ENCODE results near the gene DOCK11.
A peak's percentile ranks its signal among the peaks of the same experiment; 100 is the strongest.
"Not testable (repeated sequence)": the region's sequence is repeated elsewhere in the genome, so short reads cannot be mapped to it uniquely, and the experiment has no call there.

The DOCK11 gene

DNA sequence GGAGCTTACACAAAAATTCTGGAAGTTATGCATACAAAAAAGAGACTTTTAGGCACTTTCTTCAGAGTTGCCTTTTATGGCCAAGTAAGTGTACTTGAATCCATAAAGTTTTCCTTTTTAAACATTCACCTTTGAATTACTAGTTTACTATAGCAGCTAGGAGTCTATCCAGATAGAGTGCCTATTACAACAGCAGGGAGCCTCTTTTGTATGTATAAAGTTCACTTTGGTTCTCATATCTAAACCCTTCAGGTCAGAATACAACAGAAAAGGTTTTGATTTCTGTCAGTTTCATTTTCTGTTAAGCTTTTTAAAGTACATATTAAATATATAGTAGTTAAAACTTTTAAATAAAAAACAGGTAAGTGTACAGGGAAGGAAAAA, 180.3 kb downstream of the DOCK11 start:
- Mint-ChIP-seq H3K4me3 (no peak overlapping the region), H3K36me3 (ENCODE audit: insufficient read depth) (peaks cover 54% of the 10 kb centered on the region), H3K27me3 (no peaks in the 10 kb centered on the region), H3K27ac (ENCODE audit: low read depth) (no peak overlapping the region), H3K9me3 (no peaks in the 10 kb centered on the region), H3K4me1 (no peaks in the 10 kb centered on the region)
- DNase-seq (ENCODE audit: low spot score in 2 of 2) (no peak), ATAC-seq (replicated peaks; ENCODE audit: extremely low read depth, poor library complexity, severe bottlenecking) (no peak)

GRCh38 chrX:118677318-118677717, 181.7 kb downstream of the DOCK11 start:
- no peaks in the 10 kb centered on the region for H3K4me1 Mint-ChIP-seq
- H3K36me3 Mint-ChIP-seq (ENCODE audit: insufficient read depth), result peaks cover 55% of the 10 kb centered on the region

DNA sequence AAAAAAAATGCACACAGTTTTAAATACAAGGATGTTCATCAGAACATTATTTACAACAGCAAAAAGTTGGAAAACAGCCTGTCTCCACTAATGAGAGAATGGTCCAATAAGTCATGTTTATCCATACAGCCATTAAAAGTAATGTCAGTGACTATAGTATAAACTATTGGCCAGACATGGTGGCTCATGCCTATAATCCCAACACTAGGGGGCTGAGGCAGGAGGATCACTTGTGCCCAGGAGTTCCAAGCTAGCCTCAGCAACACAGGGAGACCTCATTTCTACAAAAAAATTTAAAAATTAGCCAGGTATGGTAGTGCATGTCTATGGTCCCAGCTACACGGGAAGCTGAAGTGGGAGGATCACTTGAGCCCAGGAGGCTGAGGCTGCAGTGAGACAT, 183.7 kb downstream of the DOCK11 start:
- peaks cover 43% of the 10 kb centered on the region for H3K36me3 Mint-ChIP-seq (ENCODE audit: insufficient read depth)
- H3K4me3 Mint-ChIP-seq, result no peak overlapping the region
- no peak overlapping the region for H3K27ac Mint-ChIP-seq (ENCODE audit: low read depth)

More at GRCh38 chrX:118677318-118677717, 181.7 kb downstream of the DOCK11 start:
- Mint-ChIP-seq H3K4me3 (no peak overlapping the region), H3K27ac (ENCODE audit: low read depth) (no peak overlapping the region), H3K27me3 (no peaks in the 10 kb centered on the region), H3K9me3 (no peaks in the 10 kb centered on the region)
- ATAC-seq (replicated peaks; ENCODE audit: extremely low read depth, poor library complexity, severe bottlenecking), result no peak
- no peak for DNase-seq (ENCODE audit: low spot score in 2 of 2)

DNA sequence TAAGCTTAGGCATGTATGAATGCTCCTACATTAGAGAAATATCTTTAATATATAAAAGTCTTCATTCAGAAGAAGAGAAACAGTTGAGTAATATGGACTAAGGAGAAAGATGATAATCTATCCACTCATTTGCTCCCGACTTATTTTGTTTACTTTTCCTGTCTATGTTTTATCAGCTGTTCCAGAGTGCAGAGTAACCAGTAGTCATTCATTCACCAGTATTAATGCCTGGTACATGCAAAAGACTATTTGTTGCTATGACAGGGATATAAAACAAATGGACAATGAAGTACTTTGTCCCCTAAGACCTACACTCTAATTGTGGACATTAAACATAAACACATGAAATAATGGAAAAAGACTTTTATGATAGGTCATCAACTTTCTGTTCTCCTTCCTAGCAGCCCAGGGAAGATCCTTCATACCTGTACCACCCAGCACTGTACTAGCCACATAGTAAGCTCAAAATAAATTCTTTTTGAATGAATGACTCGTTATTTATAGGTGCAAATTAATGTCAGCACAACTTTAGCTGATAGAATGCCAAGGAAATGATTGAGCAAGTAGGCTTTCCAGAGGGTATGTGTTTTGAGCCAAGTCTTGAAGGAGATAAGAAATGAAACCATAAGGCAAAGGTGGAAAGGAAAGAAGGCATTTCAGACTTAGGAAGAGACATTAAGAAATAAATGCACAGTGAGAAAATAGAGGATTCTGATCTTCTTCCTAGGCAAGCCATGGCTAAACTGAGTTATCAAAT, 186.8 kb downstream of the DOCK11 start:
- Mint-ChIP-seq H3K27ac (ENCODE audit: low read depth) (peak overlapping the region; percentile 33), H3K4me3 (no peak overlapping the region), H3K36me3 (ENCODE audit: insufficient read depth) (peaks cover 50% of the 10 kb centered on the region), H3K9me3 (no peaks in the 10 kb centered on the region), H3K4me1 (no peaks in the 10 kb centered on the region), H3K27me3 (no peaks in the 10 kb centered on the region)
- no peak for DNase-seq (ENCODE audit: low spot score in 2 of 2)
- no peak for ATAC-seq (replicated peaks; ENCODE audit: extremely low read depth, poor library complexity, severe bottlenecking)

More for the DNA sequence above, 183.7 kb downstream of the DOCK11 start:
- Mint-ChIP-seq H3K4me1 (no peaks in the 10 kb centered on the region), H3K27me3 (no peaks in the 10 kb centered on the region), H3K9me3 (no peaks in the 10 kb centered on the region)
- no peak for ATAC-seq (replicated peaks; ENCODE audit: extremely low read depth, poor library complexity, severe bottlenecking)
- DNase-seq (ENCODE audit: low spot score in 2 of 2), result no peak

GRCh38 chrX:118685393-118685792, 189.8 kb downstream of the DOCK11 start:
- no peak overlapping the region for H3K4me3 Mint-ChIP-seq
- no peak for ATAC-seq (replicated peaks; ENCODE audit: extremely low read depth, poor library complexity, severe bottlenecking)
- peaks cover 51% of the 10 kb centered on the region for H3K36me3 Mint-ChIP-seq (ENCODE audit: insufficient read depth)
- no peak for DNase-seq (ENCODE audit: low spot score in 2 of 2)
- H3K27ac Mint-ChIP-seq (ENCODE audit: low read depth), result no peak overlapping the region
- peaks cover 6% of the 10 kb centered on the region for H3K4me1 Mint-ChIP-seq
- no peaks in the 10 kb centered on the region for H3K9me3 Mint-ChIP-seq
- H3K27me3 Mint-ChIP-seq, result no peaks in the 10 kb centered on the region

- Mint-ChIP-seq H3K4me3 (no peak overlapping the region), H3K9me3 (no peaks in the 10 kb centered on the region), H3K4me1 (peaks cover 6% of the 10 kb centered on the region), H3K36me3 (ENCODE audit: insufficient read depth) (peaks cover 41% of the 10 kb centered on the region), H3K27ac (ENCODE audit: low read depth) (peak overlapping the region; percentile 39), H3K27me3 (no peaks in the 10 kb centered on the region)
- ATAC-seq (replicated peaks; ENCODE audit: extremely low read depth, poor library complexity, severe bottlenecking) (no peak), DNase-seq (ENCODE audit: low spot score in 2 of 2) (no peak)
Observed at GRCh38 chrX:118688935-118689334, 193.3 kb downstream of the DOCK11 start.

DNA sequence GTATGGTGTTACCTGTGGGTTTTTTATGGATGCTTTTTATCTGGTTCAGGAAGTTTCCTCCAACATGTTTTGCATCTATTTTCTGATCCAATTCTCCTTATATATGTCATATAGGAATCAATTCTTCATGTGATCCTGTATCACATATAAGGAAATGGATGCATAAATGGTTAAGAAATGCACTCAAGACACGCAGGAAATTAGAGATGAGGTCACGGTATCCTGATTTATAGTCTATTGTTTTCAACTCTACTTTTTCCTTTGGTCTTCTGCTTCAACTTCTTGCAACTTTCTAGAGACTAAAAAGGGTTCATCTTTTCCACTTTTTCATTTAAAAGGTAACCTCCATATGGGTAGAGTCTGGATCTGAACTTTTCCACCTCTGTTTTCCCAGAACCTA, 198.2 kb downstream of the DOCK11 start:
- no peak for DNase-seq (ENCODE audit: low spot score in 2 of 2)
- Mint-ChIP-seq H3K4me1 (no peaks in the 10 kb centered on the region), H3K27ac (ENCODE audit: low read depth) (no peak overlapping the region), H3K27me3 (no peaks in the 10 kb centered on the region), H3K4me3 (no peak overlapping the region), H3K36me3 (ENCODE audit: insufficient read depth) (peaks cover 18% of the 10 kb centered on the region), H3K9me3 (no peaks in the 10 kb centered on the region)
- ATAC-seq (replicated peaks; ENCODE audit: extremely low read depth, poor library complexity, severe bottlenecking), result no peak

DNA sequence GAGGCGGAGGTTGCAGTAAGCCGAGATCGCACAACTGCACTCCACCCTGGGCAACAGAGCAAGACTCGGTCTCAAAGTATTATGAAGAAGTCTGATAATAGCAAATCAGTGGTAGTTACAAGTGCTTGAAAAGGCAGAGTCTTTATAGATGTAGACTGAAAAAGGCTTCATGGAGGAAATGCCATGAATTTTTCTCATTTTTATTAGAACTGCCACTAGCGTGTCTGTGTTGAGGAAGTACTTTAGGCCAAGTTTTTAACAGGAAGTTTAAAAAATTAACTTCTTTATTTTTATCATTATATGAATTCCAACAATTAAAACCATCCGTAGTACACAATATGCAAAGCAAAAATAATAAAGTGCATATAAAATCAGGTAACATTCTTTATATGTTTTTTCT, 199.0 kb downstream of the DOCK11 start:
- no peak overlapping the region for H3K27ac Mint-ChIP-seq (ENCODE audit: low read depth)
- ATAC-seq (replicated peaks; ENCODE audit: extremely low read depth, poor library complexity, severe bottlenecking) (no peak), DNase-seq (ENCODE audit: low spot score in 2 of 2) (no peak)
- no peak overlapping the region for H3K4me3 Mint-ChIP-seq
- H3K4me1 Mint-ChIP-seq, result no peaks in the 10 kb centered on the region
- peaks cover 15% of the 10 kb centered on the region for H3K36me3 Mint-ChIP-seq (ENCODE audit: insufficient read depth)
- H3K27me3 Mint-ChIP-seq, result no peaks in the 10 kb centered on the region
- no peaks in the 10 kb centered on the region for H3K9me3 Mint-ChIP-seq

DNA sequence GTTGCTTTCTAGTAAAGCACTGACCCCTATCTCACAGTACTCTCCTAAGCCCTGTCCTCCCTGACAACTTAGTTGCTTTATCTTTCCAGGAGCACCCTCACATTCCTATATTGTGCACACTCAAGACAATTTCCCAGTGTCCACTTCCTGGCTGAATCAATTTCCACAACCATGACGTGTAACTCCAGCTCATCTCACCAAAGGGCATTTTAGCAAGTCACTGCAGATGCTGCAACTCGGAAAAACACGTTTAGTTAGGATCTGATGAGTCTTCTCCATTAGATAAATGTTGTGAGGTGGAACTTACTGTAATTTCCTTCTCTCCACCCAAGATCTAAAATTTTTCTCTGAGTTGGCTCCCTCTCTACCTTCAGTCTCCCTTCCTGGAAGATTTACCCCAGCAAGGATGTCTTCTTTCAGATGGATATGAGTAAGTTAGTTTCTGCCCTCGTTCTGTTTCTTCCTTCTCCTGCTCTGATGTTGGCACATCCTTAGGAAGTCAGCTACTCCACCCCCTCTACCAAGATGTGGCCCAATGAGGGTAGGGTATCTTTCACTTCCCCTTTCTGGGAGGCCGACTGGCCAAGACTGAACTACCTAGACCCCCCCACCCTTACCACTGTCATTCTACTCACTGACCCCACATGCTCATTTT, 203.0 kb downstream of the DOCK11 start:
- ATAC-seq (replicated peaks; ENCODE audit: extremely low read depth, poor library complexity, severe bottlenecking) (no peak), DNase-seq (ENCODE audit: low spot score in 2 of 2) (no peak)
- no peak overlapping the region for H3K4me3 Mint-ChIP-seq
- peaks cover 6% of the 10 kb centered on the region for H3K36me3 Mint-ChIP-seq (ENCODE audit: insufficient read depth)
- H3K27me3 Mint-ChIP-seq, result no peaks in the 10 kb centered on the region
- H3K9me3 Mint-ChIP-seq, result no peaks in the 10 kb centered on the region
- no peak overlapping the region for H3K27ac Mint-ChIP-seq (ENCODE audit: low read depth)
- no peaks in the 10 kb centered on the region for H3K4me1 Mint-ChIP-seq

GRCh38 chrX:118702741-118703140, 207.1 kb downstream of the DOCK11 start:
- Mint-ChIP-seq H3K9me3 (no peaks in the 10 kb centered on the region), H3K27me3 (no peaks in the 10 kb centered on the region), H3K27ac (ENCODE audit: low read depth) (no peak overlapping the region), H3K4me3 (no peak overlapping the region), H3K36me3 (ENCODE audit: insufficient read depth) (peaks cover 4% of the 10 kb centered on the region), H3K4me1 (no peaks in the 10 kb centered on the region)
- DNase-seq (ENCODE audit: low spot score in 2 of 2) (no peak), ATAC-seq (replicated peaks; ENCODE audit: extremely low read depth, poor library complexity, severe bottlenecking) (peak; percentile 19)

GRCh38 chrX:118706681-118707080, 211.1 kb downstream of the DOCK11 start:
- DNase-seq (ENCODE audit: low spot score in 2 of 2) (no peak), ATAC-seq (replicated peaks; ENCODE audit: extremely low read depth, poor library complexity, severe bottlenecking) (no peak)
- Mint-ChIP-seq H3K4me1 (peaks cover 5% of the 10 kb centered on the region), H3K36me3 (ENCODE audit: insufficient read depth) (peaks cover 4% of the 10 kb centered on the region), H3K4me3 (no peak overlapping the region), H3K9me3 (no peaks in the 10 kb centered on the region), H3K27ac (ENCODE audit: low read depth) (no peak overlapping the region), H3K27me3 (no peaks in the 10 kb centered on the region)

GRCh38 chrX:118714521-118714920, 218.9 kb downstream of the DOCK11 start:
- Mint-ChIP-seq H3K27ac (ENCODE audit: low read depth) (no peak overlapping the region), H3K36me3 (ENCODE audit: insufficient read depth) (no peaks in the 10 kb centered on the region), H3K9me3 (no peaks in the 10 kb centered on the region), H3K27me3 (peaks cover 10% of the 10 kb centered on the region), H3K4me1 (no peaks in the 10 kb centered on the region), H3K4me3 (no peak overlapping the region)
- no peak for DNase-seq (ENCODE audit: low spot score in 2 of 2)
- no peak for ATAC-seq (replicated peaks; ENCODE audit: extremely low read depth, poor library complexity, severe bottlenecking)

GRCh38 chrX:118715917-118716316, 220.3 kb downstream of the DOCK11 start:
- H3K4me3 Mint-ChIP-seq, H3K27me3 Mint-ChIP-seq: not testable (repeated sequence)

More at GRCh38 chrX:118715917-118716316, 220.3 kb downstream of the DOCK11 start:
- not testable (repeated sequence) for H3K9me3 Mint-ChIP-seq; H3K4me1 Mint-ChIP-seq; ATAC-seq (replicated peaks; ENCODE audit: extremely low read depth, poor library complexity, severe bottlenecking); H3K27ac Mint-ChIP-seq (ENCODE audit: low read depth); DNase-seq (ENCODE audit: low spot score in 2 of 2); H3K36me3 Mint-ChIP-seq (ENCODE audit: insufficient read depth)

Data from central memory CD8-positive, alpha-beta T cell (primary cell).